T-helper 17 cell (primary cell): ENCODE results near the gene MAGEA1. TPM values are rescaled to one million over a fixed set of nuclear protein-coding genes. Genes with fewer than 3 reads are reported as not detected.

ENCODE experiments used
- ATAC-seq: fragments of 150-1000 bp; cut with Tn5 transposase; 2 replicates; pipeline ENCODE4 v1.10.0; 2021; ENCODE audit warnings: mild to moderate bottlenecking, moderate library complexity
- DNase-seq, 3 donors: peaks; one replicate each; pipeline versions ENCODE4 v3.0.0 to v3.0.0-alpha.2; 2020 to 2021
- H3K9me3 ChIP-seq: one replicate; pipeline ENCODE4 v1.7.0; 2013; ENCODE audit warnings: low read length, mild to moderate bottlenecking; ENCODE audit not compliant: control insufficient read depth, poor library complexity, severe bottlenecking
- H3K27ac Mint-ChIP-seq: one replicate; pipeline ENCODE4 v1.8.0; 2022; ENCODE audit warnings: mild to moderate bottlenecking, moderate library complexity, mixed read lengths
- H3K27me3 Mint-ChIP-seq: one replicate; pipeline ENCODE4 v1.8.0; 2022; ENCODE audit warnings: mixed read lengths
- H3K36me3 Mint-ChIP-seq: one replicate; pipeline ENCODE4 v1.8.0; 2022; ENCODE audit warnings: low read depth, mixed read lengths
- H3K4me1 Mint-ChIP-seq: one replicate; pipeline ENCODE4 v1.8.0; 2022; ENCODE audit warnings: mild to moderate bottlenecking, mixed read lengths
- H3K4me3 Mint-ChIP-seq: one replicate; pipeline ENCODE4 v1.8.0; 2022; ENCODE audit warnings: mild to moderate bottlenecking, moderate library complexity, mixed read lengths
- total RNA-seq, 4 donors: library from RNA in 2 of 4; stranded (reverse) in 2 of 4; gene quantifications; one replicate each; pipeline ENCODE4 v1.2.3 and lab custom pipeline; 2022 to 2026

MAGEA1 gene
- total RNA-seq, 2 donors from 2014 or later: not detected

- ATAC-seq (no peak), DNase-seq (no peak)
- H3K27me3 Mint-ChIP-seq: peaks cover 19% of the 10 kb centered on the region
- H3K27ac Mint-ChIP-seq: no peak overlapping the region
- peaks cover 3% of the 10 kb centered on the region for H3K36me3 Mint-ChIP-seq
- no peaks in the 10 kb centered on the region for H3K9me3 ChIP-seq
- H3K4me3 Mint-ChIP-seq: no peak overlapping the region
- no peaks in the 10 kb centered on the region for H3K4me1 Mint-ChIP-seq
Observed at GRCh38 chrX:153206425-153207046, 27.5 kb downstream of the MAGEA1 start.

DNA sequence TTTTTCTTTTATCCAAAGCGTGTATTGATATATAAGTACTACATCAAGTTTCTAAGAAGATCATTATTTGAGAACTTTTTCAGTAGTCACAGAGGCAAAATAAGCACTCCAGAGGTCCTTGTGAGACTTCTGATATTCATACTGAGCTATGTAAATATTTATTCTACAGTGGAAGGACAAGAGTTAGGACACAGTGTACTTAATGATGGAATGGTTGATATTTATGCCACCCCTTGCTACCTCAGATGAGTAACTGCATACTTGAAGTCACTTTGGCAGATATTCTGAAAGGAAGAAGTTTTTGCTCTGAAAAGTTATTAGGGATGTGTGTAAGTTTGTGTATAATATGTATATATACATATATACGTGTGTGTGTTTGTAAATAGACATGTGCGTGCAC is 30.3 kb downstream of the MAGEA1 start:
- ATAC-seq (no peak), DNase-seq (no peak)
- peaks cover 12% of the 10 kb centered on the region for H3K27me3 Mint-ChIP-seq
- H3K36me3 Mint-ChIP-seq: peaks cover 3% of the 10 kb centered on the region
- no peaks in the 10 kb centered on the region for H3K9me3 ChIP-seq
- no peak overlapping the region for H3K4me3 Mint-ChIP-seq
- no peaks in the 10 kb centered on the region for H3K4me1 Mint-ChIP-seq
- H3K27ac Mint-ChIP-seq: no peak overlapping the region

DNA sequence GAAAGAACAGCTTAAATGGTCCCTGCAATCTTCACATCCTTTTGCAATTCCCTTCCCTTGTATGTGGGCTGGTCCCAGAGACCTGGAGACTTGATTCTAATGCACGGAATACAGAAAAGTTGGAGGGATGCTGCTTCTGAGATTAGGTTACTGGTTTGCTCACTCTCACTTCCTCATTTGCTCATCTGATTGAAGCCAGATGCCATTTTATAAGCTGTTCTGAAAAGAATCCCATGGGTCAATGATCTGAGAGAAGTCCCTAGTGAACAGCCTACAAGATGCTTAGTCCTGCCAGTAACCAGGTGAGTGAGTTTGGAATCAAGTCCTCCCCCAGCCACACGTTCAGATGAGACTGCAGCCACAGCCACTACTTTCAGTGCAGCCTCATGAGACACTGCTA is 35.9 kb downstream of the MAGEA1 start:
- Mint-ChIP-seq H3K27me3 (no peaks in the 10 kb centered on the region), H3K27ac (no peak overlapping the region), H3K4me3 (no peak overlapping the region), H3K36me3 (no peaks in the 10 kb centered on the region), H3K4me1 (no peaks in the 10 kb centered on the region)
- no peaks in the 10 kb centered on the region for H3K9me3 ChIP-seq
- ATAC-seq: no peak
- no peak for DNase-seq

DNA sequence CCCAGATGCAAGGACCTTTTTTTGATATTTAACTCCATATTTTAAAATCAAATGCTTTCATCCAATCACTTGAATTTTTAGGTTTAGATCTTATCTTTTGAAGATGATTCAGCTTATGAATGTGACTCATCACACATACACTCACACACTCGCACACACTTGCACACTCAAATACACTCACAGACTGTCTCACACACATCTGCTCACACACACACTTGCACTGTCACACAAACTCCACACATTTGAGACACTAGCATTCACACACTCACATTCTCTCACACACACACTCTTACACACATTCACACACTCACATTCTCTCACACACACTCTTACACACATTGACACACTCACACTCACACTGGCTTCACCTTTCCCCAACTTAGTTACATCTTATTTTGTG is 37.8 kb downstream of the MAGEA1 start:
- Mint-ChIP-seq H3K27ac (no peak overlapping the region), H3K27me3 (no peaks in the 10 kb centered on the region), H3K36me3 (no peaks in the 10 kb centered on the region), H3K4me3 (no peak overlapping the region), H3K4me1 (no peaks in the 10 kb centered on the region)
- DNase-seq (no peak), ATAC-seq (no peak)
- no peaks in the 10 kb centered on the region for H3K9me3 ChIP-seq

DNA sequence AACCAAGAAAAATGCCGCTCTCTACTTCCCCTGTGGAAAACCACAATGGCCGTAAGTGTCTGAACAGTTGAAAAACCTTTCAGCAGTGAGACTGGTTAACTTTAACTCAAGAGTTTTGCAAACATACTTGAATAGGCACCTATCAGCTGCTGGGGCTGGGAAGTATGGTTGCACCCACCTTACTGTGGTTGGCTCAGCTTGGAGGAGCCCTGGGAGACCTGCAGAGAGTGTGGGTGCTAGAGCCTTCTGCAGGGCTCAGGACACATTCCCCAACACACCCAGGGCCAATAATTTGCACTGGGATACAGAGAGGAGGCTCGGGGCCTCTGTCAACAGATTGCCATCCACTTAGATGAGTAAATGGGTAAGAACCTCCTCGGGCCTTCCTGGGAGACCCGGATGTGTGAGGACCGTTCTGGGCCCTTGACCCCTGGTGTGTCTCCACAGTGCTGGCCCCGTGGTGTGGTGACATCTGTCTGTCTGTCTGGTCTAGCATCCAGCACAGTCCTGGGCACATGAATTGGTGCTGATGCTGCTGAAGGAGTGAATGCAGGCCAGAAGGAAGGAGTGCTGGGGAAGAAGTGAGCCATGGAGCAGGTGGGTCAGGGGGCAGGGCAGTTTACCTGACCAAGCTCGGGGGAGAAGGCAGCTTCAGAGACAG is 46.5 kb downstream of the MAGEA1 start:
- no peak overlapping the region for H3K4me3 Mint-ChIP-seq
- H3K36me3 Mint-ChIP-seq: peaks cover 4% of the 10 kb centered on the region
- peaks cover 26% of the 10 kb centered on the region for H3K27me3 Mint-ChIP-seq
- no peaks in the 10 kb centered on the region for H3K9me3 ChIP-seq
- no peak overlapping the region for H3K27ac Mint-ChIP-seq
- H3K4me1 Mint-ChIP-seq: peaks cover 8% of the 10 kb centered on the region
- DNase-seq (no peak), ATAC-seq (no peak)

DNA sequence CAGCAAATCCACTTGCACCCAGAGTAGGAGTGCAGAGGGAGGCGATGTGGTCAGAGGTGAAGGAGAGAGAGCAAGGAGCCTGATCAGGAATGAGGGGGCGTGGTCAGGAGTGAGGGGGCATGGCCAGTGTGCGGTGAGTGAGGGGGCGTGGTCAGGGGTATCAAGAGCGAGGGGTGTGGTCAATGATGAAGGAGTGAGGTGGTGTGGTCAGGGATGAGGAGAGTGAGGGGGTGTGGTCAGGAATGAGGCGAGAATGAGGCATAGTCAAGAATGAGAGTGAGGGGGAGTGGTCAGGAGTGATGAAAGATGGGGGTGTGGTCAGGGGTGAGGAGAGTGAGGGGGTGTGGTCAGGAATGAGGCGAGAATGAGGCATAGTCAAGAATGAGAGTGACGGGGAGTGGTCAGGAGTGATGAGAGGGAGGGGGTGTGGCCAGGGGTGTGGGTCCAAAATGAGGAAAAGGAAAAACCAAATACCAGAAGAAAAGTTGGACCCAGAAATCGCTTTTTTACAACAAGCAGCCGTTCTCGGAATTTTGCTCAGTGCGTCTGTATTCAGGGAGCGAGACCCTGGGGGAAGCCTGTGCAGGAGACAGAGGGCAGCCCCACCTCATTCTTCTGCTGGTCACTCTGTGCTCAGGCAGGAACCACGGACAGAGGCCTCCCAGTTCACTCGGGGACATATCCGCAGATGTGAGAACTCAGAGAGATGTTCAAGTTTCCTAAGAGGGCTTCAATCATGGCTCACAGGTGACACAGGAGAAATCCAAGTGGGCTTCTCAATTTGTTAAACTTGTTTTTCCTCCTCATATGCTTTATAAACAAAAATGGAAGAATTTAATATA is 47.5 kb downstream of the MAGEA1 start:
- DNase-seq (no peak), ATAC-seq (no peak)
- H3K4me1 Mint-ChIP-seq: peaks cover 8% of the 10 kb centered on the region
- peaks cover 26% of the 10 kb centered on the region for H3K27me3 Mint-ChIP-seq
- H3K9me3 ChIP-seq: no peaks in the 10 kb centered on the region
- no peak overlapping the region for H3K27ac Mint-ChIP-seq
- H3K4me3 Mint-ChIP-seq: peak overlapping the region; percentile 9
- H3K36me3 Mint-ChIP-seq: peaks cover 4% of the 10 kb centered on the region

Other genes with a start within 250 kb of the MAGEA1 start
- gene PNMA5, start 185.2 kb upstream of the MAGEA1 start, total RNA-seq: under 1 TPM; 0.07 to 0.16 TPM
- 1 to 10 TPM; 5.5 to 6.3 TPM for gene PNMA3, start 122.8 kb upstream of the MAGEA1 start, total RNA-seq
- under 1 TPM; 0.20 to 0.52 TPM for gene PNMA6A, start 106.8 kb upstream of the MAGEA1 start, total RNA-seq
- not detected for gene PNMA6F, start 142.5 kb downstream of the MAGEA1 start, total RNA-seq
- 10 to 100 TPM; 12.0 to 12.4 TPM for gene ZNF275, start 154.9 kb downstream of the MAGEA1 start, total RNA-seq
- gene PNMA6E, start 222.1 kb downstream of the MAGEA1 start, total RNA-seq: not detected
- gene ZFP92, start 232.2 kb downstream of the MAGEA1 start, total RNA-seq: 1 to 10 TPM in 1 of 2 donors, under 1 TPM in 1; 0.50 to 1.2 TPM